GM10266 (cell line): Measurements from ENCODE around the gene MAP3K1.

Experiments used
- DNase-seq: peaks from one replicate; pipeline ENCODE4 v3.0.0; 2012; ENCODE audit errors: extremely low spot score
- CTCF ChIP-seq: IDR thresholded peaks from 2 replicates; pipeline ENCODE4 v1.5.1; 2012; ENCODE audit warnings: mild to moderate bottlenecking, low read depth; ENCODE audit not compliant: control insufficient read depth, insufficient read depth; ENCODE audit errors: missing control alignments

Gene MAP3K1

GRCh38 chr5:56848206-56848605, 32.9 kb downstream of the MAP3K1 start:
- TF ChIP-seq CTCF = no peak

GRCh38 chr5:56849671-56850070, 34.3 kb downstream of the MAP3K1 start:
- DNase-seq = no peak
- TF ChIP-seq CTCF = no peak

More at GRCh38 chr5:56848206-56848605, 32.9 kb downstream of the MAP3K1 start:
- DNase-seq = no peak

- DNase-seq = no peak
- TF ChIP-seq CTCF = no peak
Observed at GRCh38 chr5:56850423-56850822, 35.1 kb downstream of the MAP3K1 start.

- no peak for DNase-seq
- TF ChIP-seq CTCF = no peak
Observed at GRCh38 chr5:56851258-56851941, 36.1 kb downstream of the MAP3K1 start.

- no peak for TF ChIP-seq CTCF
- no peak for DNase-seq
Observed at GRCh38 chr5:56852228-56853000, 37.1 kb downstream of the MAP3K1 start.

- no peak for TF ChIP-seq CTCF
- no peak for DNase-seq
Observed at GRCh38 chr5:56853698-56854097, 38.3 kb downstream of the MAP3K1 start.

- no peak for DNase-seq
- TF ChIP-seq CTCF = no peak
Observed at GRCh38 chr5:56854920-56855319, 39.6 kb downstream of the MAP3K1 start.
